ENCODE measurements around the gene RNF212. TPM values are rescaled to one million over a fixed set of nuclear protein-coding genes. Genes with fewer than 3 reads are reported as not detected.

The RNF212 gene
- total and polyA plus RNA-seq, 8 donors = 1.3 to 4.8 (median 2.6) TPM; not detected in 4

GRCh38 chr4:1087371-1087770, 26.0 kb downstream of the RNF212 start:
- H3K4me3 ChIP-seq = no peak overlapping the region
- peaks cover 0 to 9% (median 8%) of the 10 kb centered on the region in 4 donors for H3K9me3 ChIP-seq
- H3K27ac ChIP-seq = no peak overlapping the region
- no peaks in the 10 kb centered on the region for H3K36me3 ChIP-seq
- TF ChIP-seq CTCF (IDR thresholded peaks at IDR 0.05) (no peak), POLR2AphosphoS5 (IDR thresholded peaks at IDR 0.05) (no peak), EP300 (IDR thresholded peaks at IDR 0.05) (no peak), POLR2A (IDR thresholded peaks at IDR 0.05) (no peak)
- H3K4me1 ChIP-seq = peaks cover 6 to 8% (median 7%) of the 10 kb centered on the region in 4 donors
- peaks cover 0 to 18% (median 0%) of the 10 kb centered on the region in 3 donors for H3K27me3 ChIP-seq
- no peak for DNase-seq
- intact Hi-C loops (cut with DNase I; ENCODE audit: low total_unique reads) = no loop called here

- Histone ChIP-seq H3K4me1 (peaks cover 6 to 18% (median 10%) of the 10 kb centered on the region in 4 donors), H3K36me3 (no peaks in the 10 kb centered on the region), H3K27me3 (peaks cover 0 to 24% (median 0%) of the 10 kb centered on the region in 3 donors), H3K27ac (no peak overlapping the region), H3K9me3 (peaks cover 0 to 9% (median 8%) of the 10 kb centered on the region in 4 donors), H3K4me3 (no peak overlapping the region)
- 59 to 77% (median 71%) methylated on average over 8 of the region's 8 CpGs for WGBS, 5 donors
- intact Hi-C loops (cut with DNase I; ENCODE audit: low total_unique reads) = no loop called here
- no peak for DNase-seq
- TF ChIP-seq CTCF (IDR thresholded peaks at IDR 0.05) (no peak), POLR2A (IDR thresholded peaks at IDR 0.05) (no peak), EP300 (IDR thresholded peaks at IDR 0.05) (no peak), POLR2AphosphoS5 (IDR thresholded peaks at IDR 0.05) (no peak)
These were observed 27.4 kb downstream of the RNF212 start for GRCh38 chr4:1086011-1086410.

- Histone ChIP-seq H3K4me3 (no peak overlapping the region), H3K27me3 (peaks cover 0 to 30% (median 0%) of the 10 kb centered on the region in 3 donors), H3K9me3 (peaks cover 0 to 9% (median 8%) of the 10 kb centered on the region in 4 donors), H3K4me1 (peaks cover 6 to 18% (median 10%) of the 10 kb centered on the region in 4 donors), H3K36me3 (no peaks in the 10 kb centered on the region), H3K27ac (no peak overlapping the region)
- TF ChIP-seq POLR2AphosphoS5 (IDR thresholded peaks at IDR 0.05) (no peak), CTCF (IDR thresholded peaks at IDR 0.05) (no peak), EP300 (IDR thresholded peaks at IDR 0.05) (no peak), POLR2A (IDR thresholded peaks at IDR 0.05) (no peak)
- intact Hi-C loops (cut with DNase I; ENCODE audit: low total_unique reads) = no loop called here
- WGBS, 5 donors = 80 to 91% (median 87%) methylated on average over 7 of the region's 7 CpGs
- no peak for DNase-seq
These were observed 28.0 kb downstream of the RNF212 start for GRCh38 chr4:1085404-1085799.

GRCh38 chr4:1084796-1085403, 28.5 kb downstream of the RNF212 start:
- WGBS, 5 donors = 77 to 86% (median 79%) methylated on average over 13 of the region's 13 CpGs
- intact Hi-C loops (cut with DNase I; ENCODE audit: low total_unique reads) = no loop called here
- no peak overlapping the region for H3K4me3 ChIP-seq
- H3K27me3 ChIP-seq = peaks cover 0 to 35% (median 0%) of the 10 kb centered on the region in 3 donors
- H3K27ac ChIP-seq = no peak overlapping the region
- peaks cover 6 to 18% (median 10%) of the 10 kb centered on the region in 4 donors for H3K4me1 ChIP-seq
- no peak for TF ChIP-seq POLR2A (IDR thresholded peaks at IDR 0.05)
- no peak for TF ChIP-seq EP300 (IDR thresholded peaks at IDR 0.05)
- no peak for TF ChIP-seq POLR2AphosphoS5 (IDR thresholded peaks at IDR 0.05)
- TF ChIP-seq CTCF (IDR thresholded peaks at IDR 0.05) = no peak
- H3K36me3 ChIP-seq = no peaks in the 10 kb centered on the region
- no peak for DNase-seq
- H3K9me3 ChIP-seq = peaks cover 0 to 9% (median 8%) of the 10 kb centered on the region in 4 donors

All from stomach (tissue), 9 donors.